WTC11 (cell line): ENCODE results near the gene CNOT3.

ENCODE experiments used
- CTCF ChIP-seq: fragments of 200-600 bp; IDR thresholded peaks from 2 replicates; pipeline ENCODE4 v1.8.0; 2022; ENCODE audit warnings: antibody characterized with exemption
- NFYB ChIP-seq: sonication (generic); formaldehyde crosslinking; conservative IDR thresholded peaks from 2 replicates; pipeline ENCODE4 v1.8.0; 2022; ENCODE audit warnings: low read depth, missing genetic modification reagents
- SOX15 ChIP-seq: fragments of 250-450 bp; sonication (Bioruptor Pico); IDR thresholded peaks from 2 replicates; pipeline ENCODE4 v1.9.0; 2021; ENCODE audit warnings: mild to moderate bottlenecking
- ZNF138 ChIP-seq: sonication (generic); formaldehyde crosslinking; conservative IDR thresholded peaks from 2 replicates; pipeline ENCODE4 v1.8.1; 2022; ENCODE audit warnings: mild to moderate bottlenecking, moderate library complexity, missing genetic modification reagents

GRCh38 chr19:54173951-54174834 is 36.6 kb downstream of the CNOT3 start:
- TF ChIP-seq CTCF (no peak), SOX15 (CRISPR knock-in tag) (no peak), ZNF138 (CRISPR knock-in tag) (no peak), NFYB (CRISPR knock-in tag) (no peak)
